ENCODE results near the gene CEP85. TPM values are rescaled to one million over a fixed set of nuclear protein-coding genes. Genes with fewer than 3 reads are reported as not detected.

Gene CEP85
- total and polyA plus RNA-seq, 9 of the 15 experiments (the other 6 are each of a cell fraction or from before 2014, with no cell fraction given), result 42.1 to 140 (median 92.6) TPM

GRCh38 chr1:26279456-26280332, 45.7 kb downstream of the CEP85 start, which contains the start of gene SH3BGRL3:
Gene SH3BGRL3, plus strand, starts transcription at chr1:26280086. Its CDS starts 70 bp downstream, at chr1:26280156.
- peaks cover 5% of the 10 kb centered on the region for H3K9me1 ChIP-seq (ENCODE audit: control insufficient read depth, insufficient read depth, low read length)
- H3K4me2 ChIP-seq (ENCODE audit: insufficient read depth, low read length), result peak within 1 kb of the TSS; percentile 85
- H3K9me3 ChIP-seq (replicated peaks; ENCODE audit: control insufficient read depth, insufficient read depth, low read depth, low read length), result no peaks in the 10 kb centered on the region
- ATAC-seq, result peak; percentile 87
- H3K9ac ChIP-seq (ENCODE audit: insufficient read depth in 1 of 2, low read depth in 2 of 2, low read length in 2 of 2), result peak within 1 kb of the TSS; percentile 62 to 92
- peak within 1 kb of the TSS; percentile 81 for H3K27ac ChIP-seq (ENCODE audit: extremely low read depth, low read depth, low read length)
- in situ Hi-C loops (cut with MboI) (loop anchor here (5.0 kb wide), 1 partner anchor 113 kb away; no protein-coding TSS in a partner anchor), intact Hi-C loops (cut with micrococcal nuclease) (no loop called here)
- peaks cover 81 to 83% of the 10 kb centered on the region in 2 experiments for H3K4me1 ChIP-seq (replicated peaks in 1 of 2; ENCODE audit: control insufficient read depth in 2 of 2, insufficient read depth in 2 of 2, low read length in 2 of 2)
- H3K36me3 ChIP-seq (ENCODE audit: control insufficient read depth, insufficient read depth, low read length), result peaks cover 81% of the 10 kb centered on the region
- peaks cover 24% of the 10 kb centered on the region; the same call in 2 of the 3 replicates for H3K79me2 ChIP-seq (ENCODE audit: control insufficient read depth, insufficient read depth, low read length)
- peak within 1 kb of the TSS; percentile 71 for H2AFZ ChIP-seq (ENCODE audit: low read depth, low read length)
- FAIRE-seq, result peak; percentile 79
- TSS peak; percentile 24 for BruUV-seq (replicated peaks)
- H3K4me3 ChIP-seq, result peak within 1 kb of the TSS; percentile 47
- ChIA-PET CTCF (ENCODE audit: low intra/inter-chr PET ratio) (interaction anchor here (0.6 to 1.5 kb wide), 3 partner anchors 9 to 136 kb away, joined by 3 read pairs; no protein-coding TSS in a partner anchor), POLR2A (interaction anchor here (0.6 to 3.6 kb wide), 14 partner anchors 9 to 1278 kb away, joined by 3 to 12 read pairs (median 3); partner anchors contain the start of genes CEP85 and ZNF593)
- no peaks in the 10 kb centered on the region for H3K27me3 ChIP-seq (ENCODE audit: control insufficient read depth in 2 of 2, insufficient read depth in 2 of 2, low read length in 2 of 2)
- WGBS (ENCODE audit: insufficient coverage, low coverage, missing lambda C conversion rate), result 1% methylated on average over 52 of the region's 66 CpGs
- H4K20me1 ChIP-seq (replicated peaks; ENCODE audit: control insufficient read depth, insufficient read depth, low read length), result 0 out of 2 replicates have a peak, but pooled peaks cover 4% of the 10 kb centered on the region
- DNase-seq (ENCODE audit: extremely low read depth in 1 of 4, low spot score in 3 of 4), result peak; percentile 93 to 96 (median 96)
- TF ChIP-seq SMAD4 (CRISPR knock-in tag; conservative IDR thresholded peaks at IDR 0.05), result peak; percentile 81
- peak; percentile 81 for TF ChIP-seq SUPT5H (IDR thresholded peaks at IDR 0.05)
- TF ChIP-seq ELF4 (CRISPR knock-in tag; IDR thresholded peaks at IDR 0.05), result no peak; the same call in none of the 2 replicates
- TF ChIP-seq RUNX1 (IDR thresholded peaks at IDR 0.05; ENCODE audit: low read depth), result no peak; the same call in 1 of the 2 replicates
- no peak for TF ChIP-seq E2F3 (CRISPR knock-in tag; IDR thresholded peaks at IDR 0.05)
- no peak for TF ChIP-seq HSF4 (CRISPR knock-in tag; IDR thresholded peaks at IDR 0.05; ENCODE audit: borderline replicate concordance)
- peak; percentile 78; the same call in 1 of the 2 replicates for TF ChIP-seq ELF2 (CRISPR knock-in tag; IDR thresholded peaks at IDR 0.05)
- TF ChIP-seq GTF2E2 (tag; IDR thresholded peaks at IDR 0.05), result peak; percentile 84; the same call in 1 of the 2 replicates
- peak; percentile 84; the same call in 1 of the 2 replicates for TF ChIP-seq ZBTB7A (IDR thresholded peaks at IDR 0.05; ENCODE audit: borderline replicate concordance, control insufficient read depth, low read depth, low read length)
- TF ChIP-seq GABPB2 (CRISPR knock-in tag; conservative IDR thresholded peaks at IDR 0.05), result peak; percentile 64; the same call in 1 of the 2 replicates
- TF ChIP-seq ZNF740 (CRISPR knock-in tag; IDR thresholded peaks at IDR 0.05), result no peak; the same call in 1 of the 2 replicates
- peak in 1 of 2 experiments; percentile 68; a peak in 1 of 4 replicates for TF ChIP-seq ZNF740 (tag; IDR thresholded peaks at IDR 0.05)
- TF ChIP-seq ZNF24 (IDR thresholded peaks at IDR 0.05), result 0 out of 2 replicates have a peak, but pooled peaks have one; percentile 8
- TF ChIP-seq ELK3 (CRISPR knock-in tag; IDR thresholded peaks at IDR 0.05), result no peak
- peak; percentile 66 for TF ChIP-seq CREB1 (IDR thresholded peaks at IDR 0.05)
- TF ChIP-seq CREB1 (CRISPR knock-in tag; IDR thresholded peaks at IDR 0.05), result peak; percentile 75; the same call in 1 of the 2 replicates
- TF ChIP-seq ZNF75A (CRISPR knock-in tag; IDR thresholded peaks at IDR 0.05), result peak; percentile 33; the same call in 1 of the 2 replicates
- TF ChIP-seq HMGXB4 (CRISPR knock-in tag; IDR thresholded peaks at IDR 0.05), result peak; percentile 73; the same call in 1 of the 2 replicates
- TF ChIP-seq HLTF (IDR thresholded peaks at IDR 0.05), result 0 out of 2 replicates have a peak, but pooled peaks have one; percentile 23

Data from K562 (cell line).